ENCODE data around the gene MAP1A. TPM values are rescaled to one million over a fixed set of nuclear protein-coding genes. Genes with fewer than 3 reads are reported as not detected.
"Not testable (repeated sequence)": the region's sequence is repeated elsewhere in the genome, so short reads cannot be mapped to it uniquely, and the experiment has no call there.

The MAP1A gene
- total RNA-seq, 5 donors from 2014 or later (not counting 1 experiment from before 2014, with no cell fraction given), result 1.4 to 4.2 (median 2.3) TPM

DNA sequence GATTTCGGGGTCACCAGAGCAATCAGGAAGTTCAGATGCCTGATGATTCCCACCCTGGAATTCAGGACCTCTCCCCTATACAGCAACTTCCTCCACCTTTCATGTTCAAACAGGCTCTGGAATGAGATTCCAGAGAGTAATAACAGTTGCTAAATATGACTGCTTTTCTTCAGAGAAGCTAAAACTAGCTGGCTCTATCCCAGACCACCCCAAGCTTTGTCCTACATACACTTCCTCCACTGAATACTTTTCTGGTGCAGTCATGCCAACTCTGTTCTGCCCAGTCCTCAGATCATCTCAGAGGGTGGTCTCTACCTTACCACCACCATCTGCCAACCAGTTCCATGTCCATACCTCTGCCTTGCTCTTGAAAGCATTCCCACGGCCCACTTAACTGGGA is 49.2 kb downstream of the MAP1A start:
- H3K9me3 Mint-ChIP-seq; POLR2A ChIA-PET; H3K4me3 ChIP-seq (ENCODE audit: control insufficient read depth in 1 of 2, extremely low read depth in 1 of 2, low read length in 1 of 2); H3K27me3 ChIP-seq (replicated peaks in 1 of 2; ENCODE audit: control insufficient read depth in 2 of 2, extremely low read depth in 1 of 2, insufficient read depth in 2 of 2, low read length in 1 of 2); H3K4me3 Mint-ChIP-seq; CTCF ChIA-PET; H3K27ac Mint-ChIP-seq; DNase-seq; H3K36me3 Mint-ChIP-seq; H3K9me3 ChIP-seq; H3K27ac ChIP-seq (ENCODE audit: low read length); H3K4me1 Mint-ChIP-seq; H3K27me3 Mint-ChIP-seq; H3K36me3 ChIP-seq (ENCODE audit: control insufficient read depth in 2 of 2, extremely low read depth in 1 of 2, insufficient read depth in 1 of 2, low read length in 1 of 2); ATAC-seq (replicated peaks in 1 of 4); H3K4me1 ChIP-seq (ENCODE audit: control insufficient read depth in 1 of 2, extremely low read depth in 1 of 2, insufficient read depth in 2 of 2, low read length in 2 of 2): not testable (repeated sequence)
- WGBS (ENCODE audit: insufficient coverage), result no CpG with 5 or more reads among the region's 2 CpGs

DNA sequence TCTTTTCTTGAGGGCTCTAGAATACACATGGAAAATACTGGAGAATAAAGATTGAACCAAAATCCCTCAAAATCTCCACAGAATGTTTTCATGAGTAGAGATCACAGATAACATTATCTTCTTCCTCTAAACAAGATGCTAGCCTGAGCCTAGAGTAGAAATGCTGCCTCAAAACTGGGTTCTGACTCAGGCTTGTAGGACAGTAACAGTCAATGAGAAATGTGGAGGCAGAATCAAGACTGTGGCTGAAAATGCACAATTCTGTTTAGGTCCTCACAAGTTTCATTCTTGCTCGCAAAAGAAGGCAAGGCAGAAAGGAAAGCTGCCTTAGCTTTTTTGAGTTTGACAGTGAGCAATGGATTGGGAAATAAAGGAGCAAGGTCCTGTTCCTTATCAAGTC is 57.2 kb downstream of the MAP1A start:
- H3K4me3 Mint-ChIP-seq; H3K36me3 ChIP-seq (ENCODE audit: control insufficient read depth in 2 of 2, extremely low read depth in 1 of 2, insufficient read depth in 1 of 2, low read length in 1 of 2); H3K27ac ChIP-seq (ENCODE audit: low read length); H3K27me3 ChIP-seq (replicated peaks in 1 of 2; ENCODE audit: control insufficient read depth in 2 of 2, extremely low read depth in 1 of 2, insufficient read depth in 2 of 2, low read length in 1 of 2); H3K36me3 Mint-ChIP-seq; ATAC-seq (replicated peaks in 1 of 4); H3K27ac Mint-ChIP-seq; CTCF ChIA-PET; H3K9me3 ChIP-seq; H3K4me1 ChIP-seq (ENCODE audit: control insufficient read depth in 1 of 2, extremely low read depth in 1 of 2, insufficient read depth in 2 of 2, low read length in 2 of 2); H3K27me3 Mint-ChIP-seq; H3K4me1 Mint-ChIP-seq; H3K9me3 Mint-ChIP-seq; DNase-seq; POLR2A ChIA-PET; H3K4me3 ChIP-seq (ENCODE audit: control insufficient read depth in 1 of 2, extremely low read depth in 1 of 2, low read length in 1 of 2): not testable (repeated sequence)
- no CpG with 5 or more reads among the region's 1 CpG for WGBS (ENCODE audit: insufficient coverage)

Other genes with a start within 250 kb of the MAP1A start
- gene TGM7, start 215.4 kb upstream of the MAP1A start, total RNA-seq, result not detected
- 10 to 100 TPM in 3 of 5 donors, 1 to 10 TPM in 2; 9.3 to 13.6 (median 10.7) TPM for gene LCMT2, start 187.0 kb upstream of the MAP1A start, total RNA-seq
- 10 to 100 TPM; 16.6 to 38.3 (median 32.2) TPM for gene ZSCAN29, start 146.6 kb upstream of the MAP1A start, total RNA-seq
- 10 to 100 TPM; 10.4 to 24.3 (median 21.3) TPM for gene TUBGCP4, start 146.5 kb upstream of the MAP1A start, total RNA-seq
- gene TP53BP1, start 24.5 kb upstream of the MAP1A start, total RNA-seq, result 10 to 100 TPM; 26.8 to 41.8 (median 35.1) TPM
- gene PPIP5K1, start 72.6 kb downstream of the MAP1A start, total RNA-seq, result 10 to 100 TPM; 30.0 to 47.1 (median 39.1) TPM
- not detected for gene CKMT1B, start 76.4 kb downstream of the MAP1A start, total RNA-seq
- gene STRC, start 101.2 kb downstream of the MAP1A start, total RNA-seq, result 1 to 10 TPM in 4 of 5 donors, under 1 TPM in 1; 0.85 to 3.8 (median 2.1) TPM
- gene CATSPER2, start 131.2 kb downstream of the MAP1A start, total RNA-seq, result 10 to 100 TPM in 2 of 5 donors, 1 to 10 TPM in 3; 6.6 to 10.5 (median 8.3) TPM
- under 1 TPM in 2 of 5 donors, not detected in 3; 0.16 to 0.28 TPM for gene CKMT1A, start 176.3 kb downstream of the MAP1A start, total RNA-seq
- gene PDIA3, start 228.8 kb downstream of the MAP1A start, total RNA-seq, result 100 to 1,000 TPM; 151 to 231 (median 190) TPM